Fibroblast of lung (primary cell): ENCODE results near the gene TIAM1. TPM values are rescaled to one million over a fixed set of nuclear protein-coding genes. Genes with fewer than 3 reads are reported as not detected.

ENCODE experiments used
- DNase-seq, 2 donors: peaks; one replicate each; pipeline versions ENCODE4 v3.0.0 to v3.0.0-alpha.2; 2010; ENCODE audit warnings: low read depth in 2 of 2
- H2AFZ ChIP-seq: 2 replicates; pipeline ENCODE4 v1.5.1; 2012; ENCODE audit warnings: low read length, control low read depth, inconsistent platforms
- H3K27ac ChIP-seq: 2 replicates; pipeline ENCODE4 v1.5.1; 2011; ENCODE audit warnings: low read length, control low read depth; ENCODE audit not compliant: insufficient read depth
- H3K27me3 ChIP-seq: 2 replicates; pipeline ENCODE4 v1.5.1; 2011; ENCODE audit warnings: mild to moderate bottlenecking, low read length; ENCODE audit not compliant: control insufficient read depth, insufficient read depth
- H3K36me3 ChIP-seq: 2 replicates; pipeline ENCODE4 v1.5.1; 2011; ENCODE audit warnings: low read length; ENCODE audit not compliant: control insufficient read depth, insufficient read depth
- H3K4me1 ChIP-seq: 2 replicates; pipeline ENCODE4 v1.5.1; 2011; ENCODE audit warnings: low read length; ENCODE audit not compliant: control insufficient read depth, insufficient read depth; ENCODE audit errors: extremely low read depth
- H3K4me2 ChIP-seq: 2 replicates; pipeline ENCODE4 v1.5.1; 2011; ENCODE audit warnings: low read length, control low read depth; ENCODE audit not compliant: insufficient read depth; ENCODE audit errors: extremely low read depth
- H3K4me3 ChIP-seq, 4 experiments: fragments of 200-600 bp in 1 of 4; sonication (generic) in 1 of 4; replicated peaks in 1 of 4; 2 replicates each; pipeline ENCODE4 v1.5.1; 2011 to 2016; ENCODE audit warnings: low read length in 4 of 4, low read depth in 3 of 4, mild to moderate bottlenecking in 3 of 4, control low read depth in 2 of 4, inconsistent platforms in 1 of 4, mixed read lengths in 1 of 4; ENCODE audit not compliant: insufficient read depth in 1 of 4; ENCODE audit errors: control extremely low read depth in 1 of 4
- H3K79me2 ChIP-seq: 2 replicates; pipeline ENCODE4 v1.5.1; 2012; ENCODE audit warnings: mild to moderate bottlenecking, low read length, inconsistent platforms; ENCODE audit not compliant: control insufficient read depth, insufficient read depth
- H3K9ac ChIP-seq: 2 replicates; pipeline ENCODE4 v1.5.1; 2011; ENCODE audit warnings: mild to moderate bottlenecking, low read length, control low read depth; ENCODE audit not compliant: insufficient read depth
- H3K9me3 ChIP-seq: 2 replicates; pipeline ENCODE4 v1.5.1; 2012; ENCODE audit warnings: low read depth, low read length; ENCODE audit not compliant: control insufficient read depth, insufficient read depth
- H4K20me1 ChIP-seq: 2 replicates; pipeline ENCODE4 v1.5.1; 2011; ENCODE audit warnings: low read length; ENCODE audit not compliant: control insufficient read depth, insufficient read depth; ENCODE audit errors: extremely low read depth
- EZH2 ChIP-seq: IDR thresholded peaks from 2 replicates; pipeline ENCODE4 v1.5.1; 2012; ENCODE audit warnings: low read length, control low read depth, mild to moderate bottlenecking; ENCODE audit errors: missing control alignments
- polyA plus RNA-seq, 2 donors: library from polyadenylated mRNA; depleted of rRNA in 1 of 2; stranded (reverse) in 1 of 2; unstranded in 1 of 2; fragments of >200 nt; gene quantifications; 2 replicates each; pipeline ENCODE4 v1.2.1, GENCODE V29; 2011 to 2012; ENCODE audit warnings: missing spikeins in 1 of 2
- total RNA-seq: library from RNA; depleted of rRNA; stranded (reverse); fragments of >200 nt; gene quantifications from 2 replicates; pipeline ENCODE4 v1.2.1, GENCODE V29; 2014
- TF ChIP-seq, protein P1 (sequence below), 2 donors: IDR thresholded peaks in 1 of 2; conservative IDR thresholded peaks in 1 of 2; 1 replicate in 1 of 2; 2 replicates in 1 of 2; pipeline ENCODE4 v1.5.1; 2011 to 2012; ENCODE audit warnings: low read length in 2 of 2, control low read depth in 1 of 2, inconsistent platforms in 1 of 2, low read depth in 1 of 2, mild to moderate bottlenecking in 1 of 2

TIAM1 gene
- total and polyA plus RNA-seq, 2 donors (not counting 1 experiment from before 2014, with no cell fraction given): under 0.01 to 0.52 TPM

- no peak for DNase-seq
- Histone ChIP-seq H4K20me1 (no peaks in the 10 kb centered on the region), H3K4me2 (no peak overlapping the region), H3K27ac (no peak overlapping the region), H2AFZ (no peak overlapping the region), H3K9me3 (no peaks in the 10 kb centered on the region), H3K9ac (no peak overlapping the region), H3K4me1 (no peaks in the 10 kb centered on the region), H3K36me3 (no peaks in the 10 kb centered on the region), H3K79me2 (no peaks in the 10 kb centered on the region), H3K27me3 (no peaks in the 10 kb centered on the region), H3K4me3 (no peak overlapping the region)
- TF ChIP-seq, protein P1, sequence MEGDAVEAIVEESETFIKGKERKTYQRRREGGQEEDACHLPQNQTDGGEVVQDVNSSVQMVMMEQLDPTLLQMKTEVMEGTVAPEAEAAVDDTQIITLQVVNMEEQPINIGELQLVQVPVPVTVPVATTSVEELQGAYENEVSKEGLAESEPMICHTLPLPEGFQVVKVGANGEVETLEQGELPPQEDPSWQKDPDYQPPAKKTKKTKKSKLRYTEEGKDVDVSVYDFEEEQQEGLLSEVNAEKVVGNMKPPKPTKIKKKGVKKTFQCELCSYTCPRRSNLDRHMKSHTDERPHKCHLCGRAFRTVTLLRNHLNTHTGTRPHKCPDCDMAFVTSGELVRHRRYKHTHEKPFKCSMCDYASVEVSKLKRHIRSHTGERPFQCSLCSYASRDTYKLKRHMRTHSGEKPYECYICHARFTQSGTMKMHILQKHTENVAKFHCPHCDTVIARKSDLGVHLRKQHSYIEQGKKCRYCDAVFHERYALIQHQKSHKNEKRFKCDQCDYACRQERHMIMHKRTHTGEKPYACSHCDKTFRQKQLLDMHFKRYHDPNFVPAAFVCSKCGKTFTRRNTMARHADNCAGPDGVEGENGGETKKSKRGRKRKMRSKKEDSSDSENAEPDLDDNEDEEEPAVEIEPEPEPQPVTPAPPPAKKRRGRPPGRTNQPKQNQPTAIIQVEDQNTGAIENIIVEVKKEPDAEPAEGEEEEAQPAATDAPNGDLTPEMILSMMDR (conservative IDR thresholded peaks at IDR 0.05 in 1 of 2, IDR thresholded peaks at IDR 0.05 in 1 of 2; ENCODE audit: low read depth in 1 of 2, low read length in 2 of 2): no peak
- no peak for TF ChIP-seq EZH2
Measured at GRCh38 chr21:31184459-31184858, 159.6 kb downstream of the TIAM1 start.

GRCh38 chr21:31182231-31183140, 161.6 kb downstream of the TIAM1 start:
- no peak for TF ChIP-seq EZH2
- TF ChIP-seq, protein P1 (conservative IDR thresholded peaks at IDR 0.05 in 1 of 2, IDR thresholded peaks at IDR 0.05 in 1 of 2; ENCODE audit: low read depth in 1 of 2, low read length in 2 of 2): no peak
- Histone ChIP-seq H3K27me3 (no peaks in the 10 kb centered on the region), H2AFZ (no peak overlapping the region), H3K27ac (no peak overlapping the region), H3K4me3 (no peak overlapping the region), H3K9me3 (no peaks in the 10 kb centered on the region), H3K9ac (no peak overlapping the region), H3K79me2 (no peaks in the 10 kb centered on the region), H3K36me3 (no peaks in the 10 kb centered on the region), H3K4me1 (no peaks in the 10 kb centered on the region), H4K20me1 (no peaks in the 10 kb centered on the region), H3K4me2 (no peak overlapping the region)
- no peak for DNase-seq

GRCh38 chr21:31181082-31181750, 162.8 kb downstream of the TIAM1 start:
- Histone ChIP-seq H2AFZ (no peak overlapping the region), H3K4me2 (no peak overlapping the region), H3K4me1 (no peaks in the 10 kb centered on the region), H3K36me3 (no peaks in the 10 kb centered on the region), H3K79me2 (no peaks in the 10 kb centered on the region), H3K4me3 (no peak overlapping the region), H4K20me1 (no peaks in the 10 kb centered on the region), H3K9me3 (no peaks in the 10 kb centered on the region), H3K27ac (no peak overlapping the region), H3K27me3 (no peaks in the 10 kb centered on the region), H3K9ac (no peak overlapping the region)
- no peak for DNase-seq
- TF ChIP-seq, protein P1 (conservative IDR thresholded peaks at IDR 0.05 in 1 of 2, IDR thresholded peaks at IDR 0.05 in 1 of 2; ENCODE audit: low read depth in 1 of 2, low read length in 2 of 2): no peak
